T-cell (primary cell): ENCODE measurements around the gene CCL21. TPM values are rescaled to one million over a fixed set of nuclear protein-coding genes. Genes with fewer than 3 reads are reported as not detected.

ENCODE experiments used
- ATAC-seq, 4 experiments: fragments of 200-7000 bp in 3 of 4; fragments of 150-1000 bp in 1 of 4; cut with Tn5 transposase; replicated peaks in 1 of 4; 1 replicate in 3 of 4; 2 replicates in 1 of 4; pipeline ENCODE4 v1.10.0; 2021; ENCODE audit warnings: moderate library complexity in 3 of 4, mild to moderate bottlenecking in 2 of 4, moderate number of reproducible peaks in 1 of 4
- CTCF ChIA-PET, 2 donors: fragments of 300-600 bp; sonication (Branson Sonifier 250); formaldehyde crosslinking; loops; one replicate each; lab custom pipeline; 2022; ENCODE audit warnings: antibody characterized with exemption in 2 of 2; lab: Charles Lee
- POLR2A ChIA-PET, 2 donors: fragments of 300-600 bp; sonication (Branson Sonifier 250); formaldehyde crosslinking; loops; one replicate each; lab custom pipeline; 2022; ENCODE audit warnings: antibody characterized with exemption in 2 of 2; lab: Charles Lee
- DNase-seq, 35 experiments: peaks; one replicate each; pipeline versions ENCODE4 v3.0.0 to v3.0.0-alpha.2; 2013 to 2023
- H3K27ac ChIP-seq: one replicate; pipeline ENCODE4 v1.5.1; 2013; ENCODE audit warnings: low read length
- H3K27me3 ChIP-seq, 2 experiments: replicated peaks in 1 of 2; 1 replicate in 1 of 2; 2 replicates in 1 of 2; pipeline versions ENCODE4 v1.6.1 to v1.7.0; 2013; ENCODE audit warnings: low read length in 1 of 2, mixed read lengths in 1 of 2; ENCODE audit not compliant: control insufficient read depth in 2 of 2, insufficient read depth in 2 of 2; ENCODE audit errors: extremely low read depth in 1 of 2
- H3K36me3 ChIP-seq, 2 donors: 1 replicate in 1 of 2; 2 replicates in 1 of 2; pipeline versions ENCODE4 v1.6.1 to v1.7.0; 2013; ENCODE audit warnings: low read length in 1 of 2; ENCODE audit not compliant: control insufficient read depth in 2 of 2, insufficient read depth in 1 of 2; ENCODE audit errors: extremely low read depth in 1 of 2
- H3K4me1 ChIP-seq, 2 experiments: 1 replicate in 1 of 2; 2 replicates in 1 of 2; pipeline versions ENCODE4 v1.6.1 to v1.7.0; 2013; ENCODE audit warnings: low read length in 2 of 2, mixed read lengths in 1 of 2; ENCODE audit not compliant: insufficient read depth in 2 of 2, control insufficient read depth in 1 of 2; ENCODE audit errors: extremely low read depth in 1 of 2
- H3K4me3 ChIP-seq, 2 donors: 1 replicate in 1 of 2; 2 replicates in 1 of 2; pipeline versions ENCODE4 v1.5.1 to v1.7.0; 2013; ENCODE audit warnings: mild to moderate bottlenecking in 2 of 2, low read length in 1 of 2, moderate library complexity in 1 of 2; ENCODE audit not compliant: control insufficient read depth in 1 of 2; ENCODE audit errors: extremely low read depth in 1 of 2
- H3K9me3 ChIP-seq: 2 replicates; pipeline ENCODE4 v1.7.0; 2013
- H3K27ac Mint-ChIP-seq, 2 donors: one replicate each; pipeline ENCODE4 v1.8.0; 2020 to 2021; ENCODE audit warnings: mild to moderate bottlenecking in 2 of 2, mixed read lengths in 2 of 2
- H3K27me3 Mint-ChIP-seq, 2 donors: one replicate each; pipeline ENCODE4 v1.8.0; 2021 to 2022; ENCODE audit warnings: mixed read lengths in 2 of 2
- H3K36me3 Mint-ChIP-seq: one replicate; pipeline ENCODE4 v1.8.0; 2021; ENCODE audit warnings: mixed read lengths
- H3K4me1 Mint-ChIP-seq, 3 donors: one replicate each; pipeline ENCODE4 v1.8.0; 2020 to 2022; ENCODE audit warnings: mixed read lengths in 3 of 3, mild to moderate bottlenecking in 1 of 3
- H3K4me3 Mint-ChIP-seq, 3 donors: one replicate each; pipeline ENCODE4 v1.8.0; 2020 to 2022; ENCODE audit warnings: mild to moderate bottlenecking in 3 of 3, mixed read lengths in 3 of 3, moderate library complexity in 3 of 3
- H3K9me3 Mint-ChIP-seq, 3 donors: one replicate each; pipeline ENCODE4 v1.8.0; 2020 to 2022; ENCODE audit warnings: mixed read lengths in 3 of 3
- WGBS: methylation state at CpG from one replicate; pipeline ENCODE4 v1.1.5; 2013; ENCODE audit warnings: missing lambda C conversion rate; ENCODE audit not compliant: insufficient coverage; 5-methylcytosine and 5-hydroxymethylcytosine counted together
- total RNA-seq, 35 experiments: library from RNA in 6 of 35; stranded (reverse) in 6 of 35; fragments of 120-200 nt in 1 of 35; gene quantifications; one replicate each; pipeline versions ENCODE4 v1.2.1 to v1.2.4 and lab custom pipeline; 2013 to 2026

Gene CCL21
- total RNA-seq, 5 donors from 2014 or later (not counting 1 experiment from before 2014, with no cell fraction given) = 0.32 to 0.60 TPM; not detected in 3

- no peaks in the 10 kb centered on the region for H3K9me3 Mint-ChIP-seq
- Histone ChIP-seq H3K4me3 (no peak overlapping the region), H3K27me3 (peaks cover 0 to 17% of the 10 kb centered on the region in 2 experiments), H3K9me3 (no peaks in the 10 kb centered on the region), H3K36me3 (no peaks in the 10 kb centered on the region), H3K4me1 (no peaks in the 10 kb centered on the region), H3K27ac (no peak overlapping the region)
- no CpG with 5 or more reads among the region's 4 CpGs for WGBS
- H3K27me3 Mint-ChIP-seq = peaks cover 0 to 5% of the 10 kb centered on the region in 2 donors
- H3K27ac Mint-ChIP-seq = no peak overlapping the region
- POLR2A ChIA-PET = no interaction called here
- peaks cover 0 to 5% (median 0%) of the 10 kb centered on the region in 3 donors for H3K4me1 Mint-ChIP-seq
- ATAC-seq = no peak
- DNase-seq = no peak
- no peak overlapping the region for H3K4me3 Mint-ChIP-seq
- no peaks in the 10 kb centered on the region for H3K36me3 Mint-ChIP-seq
- CTCF ChIA-PET = no interaction called here
Measured at GRCh38 chr9:34689116-34689470, 20.8 kb downstream of the CCL21 start.

GRCh38 chr9:34688329-34689115 lies 21.4 kb downstream of the CCL21 start:
- Mint-ChIP-seq H3K27me3 (peaks cover 0 to 5% of the 10 kb centered on the region in 2 donors), H3K4me3 (no peak overlapping the region), H3K36me3 (no peaks in the 10 kb centered on the region), H3K4me1 (peaks cover 0 to 5% (median 0%) of the 10 kb centered on the region in 3 donors), H3K27ac (no peak overlapping the region), H3K9me3 (no peaks in the 10 kb centered on the region)
- ATAC-seq = no peak
- no peak overlapping the region for H3K27ac ChIP-seq
- peaks cover 0 to 17% of the 10 kb centered on the region in 2 experiments for H3K27me3 ChIP-seq
- H3K4me1 ChIP-seq = no peaks in the 10 kb centered on the region
- DNase-seq = no peak
- H3K36me3 ChIP-seq = no peaks in the 10 kb centered on the region
- no peaks in the 10 kb centered on the region for H3K9me3 ChIP-seq
- ChIA-PET POLR2A (no interaction called here), CTCF (no interaction called here)
- no peak overlapping the region for H3K4me3 ChIP-seq
- WGBS = 67% methylated on average over 1 of the region's 5 CpGs

- POLR2A ChIA-PET = no interaction called here
- whole genome bisulfite sequencing = 89% methylated on average over 6 of the region's 10 CpGs
- Mint-ChIP-seq H3K36me3 (no peaks in the 10 kb centered on the region), H3K4me1 (peaks cover 0 to 5% (median 0%) of the 10 kb centered on the region in 3 donors), H3K27ac (no peak overlapping the region), H3K27me3 (peaks cover 0 to 5% of the 10 kb centered on the region in 2 donors), H3K4me3 (no peak overlapping the region), H3K9me3 (no peaks in the 10 kb centered on the region)
- Histone ChIP-seq H3K4me3 (no peak overlapping the region), H3K27ac (no peak overlapping the region), H3K36me3 (no peaks in the 10 kb centered on the region), H3K27me3 (peaks cover 0 to 17% of the 10 kb centered on the region in 2 experiments), H3K9me3 (no peaks in the 10 kb centered on the region), H3K4me1 (no peaks in the 10 kb centered on the region)
- CTCF ChIA-PET = interaction anchor here in 1 of 2 donors (0.5 kb wide), 1 partner anchor 400 kb away, joined by 3 read pairs; no protein-coding TSS in a partner anchor
- DNase-seq (no peak), ATAC-seq (no peak)
Measured at GRCh38 chr9:34687276-34688030, 22.5 kb downstream of the CCL21 start.

- POLR2A ChIA-PET = no interaction called here
- DNase-seq (no peak), ATAC-seq (no peak)
- H3K4me3 Mint-ChIP-seq = no peak overlapping the region
- H3K27me3 Mint-ChIP-seq = peaks cover 0 to 5% of the 10 kb centered on the region in 2 donors
- Histone ChIP-seq H3K4me3 (no peak overlapping the region), H3K27me3 (peaks cover 0 to 17% of the 10 kb centered on the region in 2 experiments), H3K4me1 (no peaks in the 10 kb centered on the region), H3K27ac (no peak overlapping the region), H3K9me3 (no peaks in the 10 kb centered on the region), H3K36me3 (no peaks in the 10 kb centered on the region)
- CTCF ChIA-PET = no interaction called here
- WGBS = 29% methylated on average over 1 of the region's 1 CpG
- no peak overlapping the region for H3K27ac Mint-ChIP-seq
- H3K9me3 Mint-ChIP-seq = no peaks in the 10 kb centered on the region
- H3K4me1 Mint-ChIP-seq = peaks cover 0 to 5% (median 0%) of the 10 kb centered on the region in 3 donors
- H3K36me3 Mint-ChIP-seq = no peaks in the 10 kb centered on the region
Measured at GRCh38 chr9:34686732-34687131, 23.2 kb downstream of the CCL21 start.

GRCh38 chr9:34686231-34686630 lies 23.7 kb downstream of the CCL21 start:
- no peak overlapping the region for H3K27ac Mint-ChIP-seq
- H3K9me3 Mint-ChIP-seq = no peaks in the 10 kb centered on the region
- H3K36me3 ChIP-seq = no peaks in the 10 kb centered on the region
- H3K36me3 Mint-ChIP-seq = no peaks in the 10 kb centered on the region
- no peaks in the 10 kb centered on the region for H3K4me1 ChIP-seq
- H3K4me3 ChIP-seq = no peak overlapping the region
- no peak overlapping the region for H3K27ac ChIP-seq
- H3K4me3 Mint-ChIP-seq = no peak overlapping the region
- ChIA-PET CTCF (no interaction called here), POLR2A (no interaction called here)
- ATAC-seq = no peak
- H3K9me3 ChIP-seq = no peaks in the 10 kb centered on the region
- H3K4me1 Mint-ChIP-seq = peaks cover 0 to 5% (median 0%) of the 10 kb centered on the region in 3 donors
- 100% methylated on average over 2 of the region's 5 CpGs for WGBS
- H3K27me3 Mint-ChIP-seq = peaks cover 0 to 2% of the 10 kb centered on the region in 2 donors
- peaks cover 0 to 16% of the 10 kb centered on the region in 2 experiments for H3K27me3 ChIP-seq
- DNase-seq = no peak

- Mint-ChIP-seq H3K36me3 (no peaks in the 10 kb centered on the region), H3K27me3 (peaks cover 0 to 2% of the 10 kb centered on the region in 2 donors), H3K4me1 (peaks cover 0 to 5% (median 0%) of the 10 kb centered on the region in 3 donors), H3K4me3 (no peak overlapping the region), H3K9me3 (no peaks in the 10 kb centered on the region), H3K27ac (no peak overlapping the region)
- ATAC-seq (no peak), DNase-seq (no peak)
- no peak overlapping the region for H3K27ac ChIP-seq
- H3K36me3 ChIP-seq = no peaks in the 10 kb centered on the region
- ChIA-PET POLR2A (no interaction called here), CTCF (no interaction called here)
- no peak overlapping the region for H3K4me3 ChIP-seq
- peaks cover 0 to 12% of the 10 kb centered on the region in 2 experiments for H3K27me3 ChIP-seq
- H3K9me3 ChIP-seq = no peaks in the 10 kb centered on the region
- WGBS = 100% methylated on average over 1 of the region's 4 CpGs
- no peaks in the 10 kb centered on the region for H3K4me1 ChIP-seq
Measured at GRCh38 chr9:34685591-34685990, 24.3 kb downstream of the CCL21 start.
